Keratinocyte (primary cell): ENCODE measurements around the gene ABL2. TPM values are rescaled to one million over a fixed set of nuclear protein-coding genes. Genes with fewer than 3 reads are reported as not detected.

Experiments
- DNase-seq: peaks from one replicate; pipeline ENCODE4 v3.0.0-alpha.2; 2011; ENCODE audit warnings: low read depth, missing footprints, low spot score
- FAIRE-seq: peaks from 2 replicates; lab custom pipeline; 2011; peaks lifted over from hg19 to GRCh38; lab: Jason Lieb, UNC
- H2AFZ ChIP-seq: 2 replicates; pipeline ENCODE4 v1.6.0; 2012; ENCODE audit warnings: low read length, control low read depth, inconsistent platforms; ENCODE audit not compliant: control insufficient read depth
- H3K27ac ChIP-seq: 2 replicates; pipeline ENCODE4 v1.5.1; 2011; ENCODE audit warnings: low read length; ENCODE audit not compliant: control insufficient read depth, insufficient read depth
- H3K27me3 ChIP-seq: 3 replicates; pipeline ENCODE4 v1.6.0; 2011; ENCODE audit warnings: low read length; ENCODE audit not compliant: control insufficient read depth, insufficient read depth; ENCODE audit errors: extremely low read depth
- H3K36me3 ChIP-seq, 2 experiments: 2 replicates in 1 of 2; 3 replicates in 1 of 2; pipeline ENCODE4 v1.5.1; 2011; ENCODE audit warnings: low read length in 2 of 2, mild to moderate bottlenecking in 1 of 2; ENCODE audit not compliant: control insufficient read depth in 2 of 2, insufficient read depth in 2 of 2; ENCODE audit errors: extremely low read depth in 1 of 2
- H3K4me1 ChIP-seq: 3 replicates; pipeline ENCODE4 v1.5.1; 2011; ENCODE audit warnings: low read length; ENCODE audit not compliant: control insufficient read depth, insufficient read depth; ENCODE audit errors: extremely low read depth
- H3K4me2 ChIP-seq: 3 replicates; pipeline ENCODE4 v1.6.0; 2011; ENCODE audit warnings: low read depth, low read length; ENCODE audit not compliant: control insufficient read depth, insufficient read depth; ENCODE audit errors: extremely low read depth
- H3K4me3 ChIP-seq, 3 experiments: fragments of 200-600 bp in 1 of 3; sonication (generic) in 1 of 3; 2 replicates in 2 of 3; 3 replicates in 1 of 3; pipeline ENCODE4 v1.5.1; 2011 to 2016; ENCODE audit warnings: low read length in 3 of 3, mild to moderate bottlenecking in 3 of 3, control low read depth in 2 of 3, inconsistent platforms in 1 of 3, low read depth in 1 of 3, mixed read lengths in 1 of 3, mixed run types in 1 of 3, moderate library complexity in 1 of 3; ENCODE audit not compliant: control insufficient read depth in 2 of 3, insufficient read depth in 2 of 3; ENCODE audit errors: extremely low read depth in 1 of 3
- H3K79me2 ChIP-seq: 2 replicates; pipeline ENCODE4 v1.6.0; 2012; ENCODE audit warnings: low read length; ENCODE audit not compliant: control insufficient read depth, insufficient read depth
- H3K9ac ChIP-seq: 3 replicates; pipeline ENCODE4 v1.6.0; 2011; ENCODE audit warnings: low read length; ENCODE audit not compliant: control insufficient read depth, insufficient read depth; ENCODE audit errors: extremely low read depth
- H3K9me1 ChIP-seq: 3 replicates; pipeline ENCODE4 v1.6.0; 2011; ENCODE audit warnings: low read length; ENCODE audit not compliant: control insufficient read depth, insufficient read depth; ENCODE audit errors: extremely low read depth
- H3K9me3 ChIP-seq: 2 replicates; pipeline ENCODE4 v1.5.1; 2012; ENCODE audit warnings: low read depth, low read length; ENCODE audit not compliant: control insufficient read depth
- H4K20me1 ChIP-seq: 3 replicates; pipeline ENCODE4 v1.6.0; 2011; ENCODE audit warnings: low read length; ENCODE audit not compliant: control insufficient read depth, insufficient read depth; ENCODE audit errors: extremely low read depth
- CTCF ChIP-seq, 3 experiments: IDR thresholded peaks in 1 of 3; conservative IDR thresholded peaks in 1 of 3; optimal IDR thresholded peaks in 1 of 3; 2 replicates in 2 of 3; 3 replicates in 1 of 3; pipeline versions ENCODE3 to v1.5.1; 2011; ENCODE audit warnings: low read length in 3 of 3, mild to moderate bottlenecking in 3 of 3, moderate library complexity in 2 of 3, control low read depth in 1 of 3, inconsistent platforms in 1 of 3; ENCODE audit not compliant: insufficient read depth in 2 of 3; ENCODE audit errors: extremely low read depth in 1 of 3
- EZH2 ChIP-seq: IDR thresholded peaks from one replicate; pipeline ENCODE4 v1.6.1; 2012; ENCODE audit warnings: inconsistent platforms, mild to moderate bottlenecking, low read length, moderate library complexity
- dilution Hi-C: fragments of 300-500 bp; cut with MboI; formaldehyde crosslinking; loops from one replicate; pipeline ENCODE4 v1.7.0; 2020; ENCODE audit warnings: low sequenced_read_pairs; ENCODE audit not compliant: extremely low pct_ligation_motif_present
- polyA plus RNA-seq, 5 experiments: library from polyadenylated mRNA; depleted of rRNA in 3 of 5; stranded (reverse) in 3 of 5; stranded (forward) in 1 of 5; unstranded in 1 of 5; fragments of >200 nt; gene quantifications; 1 replicate in 1 of 5; 2 replicates in 3 of 5; 3 replicates in 1 of 5; pipeline versions ENCODE4 v1.2.1 to v1.2.3, GENCODE V29; 2011 to 2012; ENCODE audit warnings: missing spikeins in 2 of 5, low read depth in 1 of 5, low replicate concordance in 1 of 5

Gene ABL2
- polyA plus RNA-seq, 1 donor (not counting 4 experiments of a cell fraction or from before 2014, with no cell fraction given) = 37.6 TPM

DNA sequence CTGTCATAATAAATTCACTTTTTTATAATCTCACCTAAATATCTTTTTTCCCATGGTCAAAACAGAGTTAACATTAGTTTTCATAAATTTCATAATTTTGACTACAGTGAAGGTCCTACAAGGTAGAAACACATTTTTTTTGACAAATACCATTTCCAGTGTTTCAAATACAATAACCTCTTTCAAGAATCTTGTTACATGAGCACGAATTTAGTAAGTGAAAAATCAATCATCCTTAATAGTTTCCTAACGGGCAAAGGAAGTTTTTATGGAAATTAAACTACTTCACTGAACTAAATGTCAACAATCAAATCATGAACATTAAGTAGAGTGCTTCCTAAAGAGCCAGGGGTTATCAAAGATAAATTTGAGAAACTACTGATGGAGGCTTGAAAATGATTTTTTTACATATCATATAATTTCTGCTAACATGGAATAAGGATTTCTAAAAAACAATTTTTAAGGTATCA lies 35.4 kb downstream of the ABL2 start:
- peaks cover 34% of the 10 kb centered on the region for H3K79me2 ChIP-seq
- dilution Hi-C loops = no loop called here
- no peak overlapping the region for H3K9ac ChIP-seq

GRCh38 chr1:179190861-179191260 lies 38.6 kb downstream of the ABL2 start:
- H3K4me3 ChIP-seq = no peak overlapping the region
- no peaks in the 10 kb centered on the region for H3K9me1 ChIP-seq
- no peak overlapping the region for H2AFZ ChIP-seq
- no peak overlapping the region for H3K9ac ChIP-seq
- H3K4me2 ChIP-seq = no peak overlapping the region
- H3K27me3 ChIP-seq = no peaks in the 10 kb centered on the region
- no peaks in the 10 kb centered on the region for H3K9me3 ChIP-seq
- H4K20me1 ChIP-seq = no peaks in the 10 kb centered on the region
- FAIRE-seq (no peak), DNase-seq (no peak)
- dilution Hi-C loops = no loop called here
- H3K27ac ChIP-seq = no peak overlapping the region
- peaks cover 31% of the 10 kb centered on the region for H3K79me2 ChIP-seq
- TF ChIP-seq CTCF (optimal IDR thresholded peaks at IDR 0.05 in 1 of 3, IDR thresholded peaks at IDR 0.05 in 1 of 3, conservative IDR thresholded peaks at IDR 0.05 in 1 of 3; ENCODE audit: extremely low read depth in 1 of 3, insufficient read depth in 2 of 3, low read length in 3 of 3) (no peak), EZH2 (no peak)
- H3K36me3 ChIP-seq = no peaks in the 10 kb centered on the region
- no peaks in the 10 kb centered on the region for H3K4me1 ChIP-seq

More for the DNA sequence above, 35.4 kb downstream of the ABL2 start:
- Histone ChIP-seq H2AFZ (no peak overlapping the region), H3K4me1 (no peaks in the 10 kb centered on the region), H4K20me1 (no peaks in the 10 kb centered on the region), H3K4me2 (no peak overlapping the region), H3K9me1 (no peaks in the 10 kb centered on the region), H3K9me3 (no peaks in the 10 kb centered on the region), H3K27ac (no peak overlapping the region), H3K36me3 (no peaks in the 10 kb centered on the region), H3K27me3 (no peaks in the 10 kb centered on the region), H3K4me3 (no peak overlapping the region)
- no peak for TF ChIP-seq CTCF (optimal IDR thresholded peaks at IDR 0.05 in 1 of 3, IDR thresholded peaks at IDR 0.05 in 1 of 3, conservative IDR thresholded peaks at IDR 0.05 in 1 of 3; ENCODE audit: extremely low read depth in 1 of 3, insufficient read depth in 2 of 3, low read length in 3 of 3)
- DNase-seq = no peak
- no peak for FAIRE-seq
